Epithelial cell of prostate (primary cell): Measurements from ENCODE around the gene ZNF417.
A peak's percentile ranks its signal among the peaks of the same experiment; 100 is the strongest.

Experiments used
- DNase-seq: peaks from one replicate; pipeline ENCODE4 v3.0.0-alpha.2; 2011; ENCODE audit warnings: low read depth, low spot score
- H3K27ac ChIP-seq: fragments of 450-650 bp; 2 replicates; pipeline ENCODE4 v1.5.1; 2017; ENCODE audit warnings: mild to moderate bottlenecking

Gene ZNF417

GRCh38 chr19:57916168-57916995 lies at the start of gene ZNF417:
ZNF417 (minus strand) TSS chr19:57916592; CDS start chr19:57916411, 181 bp downstream.
- peak; percentile 64 for DNase-seq
- peak within 1 kb of the TSS; percentile 41 for H3K27ac ChIP-seq

GRCh38 chr19:57964761-57965160 lies 48.4 kb upstream of the ZNF417 start:
- DNase-seq = no peak
- no peak overlapping the region for H3K27ac ChIP-seq

GRCh38 chr19:57961785-57962184 lies 45.4 kb upstream of the ZNF417 start:
- DNase-seq = no peak
- H3K27ac ChIP-seq = no peak overlapping the region

- no peak for DNase-seq
- no peak overlapping the region for H3K27ac ChIP-seq
These were observed 38.6 kb upstream of the ZNF417 start for GRCh38 chr19:57954996-57955395.

- DNase-seq = no peak
- H3K27ac ChIP-seq = no peak overlapping the region
These were observed 33.3 kb upstream of the ZNF417 start for GRCh38 chr19:57949702-57950101.

GRCh38 chr19:57949296-57949695 lies 32.9 kb upstream of the ZNF417 start:
- DNase-seq = no peak
- H3K27ac ChIP-seq = no peak overlapping the region

- H3K27ac ChIP-seq = peak within 1 kb of the TSS; percentile 57
- peak; percentile 64 for DNase-seq
These were observed 31.2 kb upstream of the ZNF417 start, which contains the start of gene ZNF256 for GRCh38 chr19:57947419-57948134. ZNF256 (minus strand) TSS chr19:57947706; CDS start chr19:57947474, 232 bp downstream.

- H3K27ac ChIP-seq = peak overlapping the region; percentile 57
- no peak for DNase-seq
These were observed 30.7 kb upstream of the ZNF417 start for GRCh38 chr19:57947088-57947418.

GRCh38 chr19:57946316-57946715 lies 29.9 kb upstream of the ZNF417 start:
- no peak overlapping the region for H3K27ac ChIP-seq
- DNase-seq = no peak

- no peak overlapping the region for H3K27ac ChIP-seq
- no peak for DNase-seq
These were observed 25.2 kb upstream of the ZNF417 start for GRCh38 chr19:57941593-57941992.

GRCh38 chr19:57935731-57936130 lies 19.3 kb upstream of the ZNF417 start:
- no peak overlapping the region for H3K27ac ChIP-seq
- no peak for DNase-seq

GRCh38 chr19:57934820-57935665 lies 18.7 kb upstream of the ZNF417 start, which contains the start of gene ZNF418:
ZNF418 (minus strand) TSS chr19:57935402; CDS start chr19:57933822, 1,580 bp downstream.
- DNase-seq = peak; percentile 53
- peak within 1 kb of the TSS; percentile 24 for H3K27ac ChIP-seq

- H3K27ac ChIP-seq = no peak overlapping the region
- no peak for DNase-seq
These were observed 11.2 kb upstream of the ZNF417 start for GRCh38 chr19:57927587-57927986.

GRCh38 chr19:57914531-57914930 lies 1.9 kb downstream of the ZNF417 start:
- H3K27ac ChIP-seq = no peak overlapping the region
- no peak for DNase-seq

GRCh38 chr19:57907394-57907793 lies 9.0 kb downstream of the ZNF417 start:
- DNase-seq = no peak
- H3K27ac ChIP-seq = no peak overlapping the region

GRCh38 chr19:57905258-57905657 lies 11.1 kb downstream of the ZNF417 start:
- H3K27ac ChIP-seq = no peak overlapping the region
- no peak for DNase-seq

GRCh38 chr19:57903618-57904184 lies 12.7 kb downstream of the ZNF417 start:
- no peak overlapping the region for H3K27ac ChIP-seq
- DNase-seq = no peak

- DNase-seq = no peak
- H3K27ac ChIP-seq = no peak overlapping the region
These were observed 16.1 kb downstream of the ZNF417 start for GRCh38 chr19:57900311-57900710.

GRCh38 chr19:57890706-57891105 lies 25.7 kb downstream of the ZNF417 start:
- DNase-seq = peak; percentile 66
- peak overlapping the region; percentile 15 for H3K27ac ChIP-seq

GRCh38 chr19:57888560-57889231 lies 27.7 kb downstream of the ZNF417 start, which contains the start of gene ZNF814:
ZNF814 (minus strand) TSS chr19:57889037; CDS start chr19:57888802, 235 bp downstream.
- H3K27ac ChIP-seq = peak within 1 kb of the TSS; percentile 46
- DNase-seq = no peak
